ENCODE data around the gene BNC2.
A peak's percentile ranks its signal among the peaks of the same experiment; 100 is the strongest.

Gene BNC2

GRCh38 chr9:16664211-16664610 is 206.3 kb downstream of the BNC2 start:
- no peak for DNase-seq

DNA sequence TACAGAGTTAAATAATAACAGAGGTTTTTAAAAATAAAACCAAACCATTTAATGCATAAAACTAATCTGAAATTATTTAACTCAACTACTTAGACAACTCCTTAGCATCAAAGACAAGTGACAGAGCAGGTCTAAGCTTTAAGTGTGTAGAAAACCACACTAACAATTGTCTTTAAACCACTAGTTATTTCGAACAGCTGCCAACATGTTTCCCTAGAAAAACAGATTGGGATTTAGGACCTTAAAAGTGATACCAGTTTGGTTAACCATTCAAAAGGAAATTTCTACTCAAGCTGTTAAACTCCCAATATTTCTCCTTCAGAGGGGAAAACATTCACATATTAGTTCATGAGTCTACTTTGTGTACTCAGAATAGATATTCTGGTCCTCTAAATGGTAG is 208.7 kb downstream of the BNC2 start:
- DNase-seq = no peak

DNA sequence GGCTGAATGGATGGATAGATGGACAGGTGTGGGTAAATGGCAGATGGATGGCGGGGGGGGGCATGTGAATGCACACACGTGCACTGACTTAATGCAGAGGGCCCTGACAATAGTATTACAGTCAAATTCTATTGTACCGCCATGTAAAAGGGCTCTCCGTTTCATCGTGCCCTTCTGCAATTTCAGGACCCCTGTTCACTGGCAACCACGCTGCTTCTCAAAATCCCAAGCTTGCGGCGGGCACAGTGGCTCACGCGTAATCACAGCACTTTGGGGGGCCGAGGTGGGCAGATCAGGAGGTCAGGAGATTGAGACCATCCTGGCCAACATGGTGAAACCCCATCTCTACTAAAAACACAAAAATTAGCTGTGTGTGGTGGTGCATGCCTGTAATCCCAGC is 211.4 kb downstream of the BNC2 start:
- no peak for DNase-seq

DNA sequence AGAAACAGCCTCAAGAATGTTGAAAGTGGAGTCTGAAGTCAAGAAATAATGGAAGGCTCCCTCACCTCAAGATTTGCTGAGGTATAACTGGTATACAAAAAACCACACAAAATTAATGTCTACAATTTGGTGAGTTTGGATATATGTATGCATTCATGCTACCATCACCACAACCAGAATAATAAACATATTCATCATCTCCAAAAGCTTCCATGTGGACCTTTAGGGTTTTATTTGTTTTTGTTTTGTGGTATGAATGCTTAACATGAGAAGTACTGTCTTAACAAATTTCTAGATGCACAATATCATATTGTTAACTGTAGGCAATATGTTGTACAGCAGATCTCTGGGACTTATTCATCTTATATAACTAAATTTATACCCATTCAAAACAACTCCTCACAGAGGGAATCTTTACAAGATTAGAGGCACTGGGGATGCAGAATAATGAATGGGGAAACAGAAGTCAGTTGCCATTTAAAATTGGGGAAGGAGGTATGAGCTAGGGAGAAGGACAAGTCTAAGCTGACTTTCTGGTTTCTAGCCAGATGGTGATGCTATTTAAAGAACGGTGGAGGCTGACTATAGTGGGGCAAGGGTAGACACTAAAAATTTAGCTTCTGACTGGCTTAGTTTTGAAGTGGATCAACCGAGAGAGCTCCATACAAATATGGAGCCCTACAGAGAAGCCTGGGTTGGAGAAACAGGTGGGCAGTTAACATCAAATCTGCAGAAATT is 213.9 kb downstream of the BNC2 start:
- no peak for DNase-seq

DNA sequence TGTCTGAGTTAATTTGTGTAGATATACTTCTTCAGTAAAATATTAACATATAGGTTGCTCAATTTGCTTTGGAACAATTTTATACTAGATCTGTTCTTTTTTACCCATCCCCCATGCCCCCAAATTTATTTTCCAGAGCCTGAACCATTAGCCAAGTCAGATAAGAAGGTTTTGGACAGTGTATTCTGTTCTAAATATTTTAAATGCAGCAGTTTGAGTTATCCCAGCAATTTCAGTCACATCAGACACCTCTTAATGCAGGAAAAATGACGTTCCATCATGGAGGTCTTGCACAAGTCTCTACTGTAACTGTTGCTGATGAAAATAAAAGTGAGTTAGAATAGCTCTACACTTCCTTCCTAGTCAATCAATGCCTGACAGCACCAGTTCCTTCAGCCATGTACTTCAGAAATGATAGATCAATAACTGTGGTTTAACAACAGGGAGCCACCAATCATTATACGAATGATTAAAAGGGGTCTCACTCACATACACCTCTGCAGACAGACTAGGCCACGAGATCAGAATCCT is 215.8 kb downstream of the BNC2 start:
- DNase-seq = no peak

- DNase-seq = peak; percentile 49
Measured at GRCh38 chr9:16653491-16654399, 216.7 kb downstream of the BNC2 start.

GRCh38 chr9:16652582-16652981 is 217.9 kb downstream of the BNC2 start:
- no peak for DNase-seq

- no peak for DNase-seq
Measured at GRCh38 chr9:16651446-16651964, 219.0 kb downstream of the BNC2 start.

DNA sequence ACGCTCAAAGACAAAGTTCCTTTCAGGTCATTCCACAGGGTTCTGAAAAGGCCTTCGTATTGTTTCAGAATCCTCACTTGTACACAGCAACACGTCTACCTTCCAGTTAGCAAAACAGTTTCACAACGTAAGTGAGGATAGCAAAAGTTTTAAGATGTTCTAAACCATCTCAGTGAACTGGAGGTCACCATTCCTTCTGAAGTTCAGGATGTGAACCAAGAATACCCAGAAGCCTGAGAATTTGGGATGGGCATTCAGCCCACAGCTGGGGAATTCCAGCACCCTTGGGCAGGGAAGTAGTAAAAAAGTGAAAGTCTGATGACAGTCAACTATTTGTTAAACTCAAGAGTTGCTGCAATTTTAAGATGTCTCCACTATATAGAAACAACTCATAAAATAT is 224.5 kb downstream of the BNC2 start:
- no peak for DNase-seq

- no peak for DNase-seq
Measured at GRCh38 chr9:16642421-16643109, 227.9 kb downstream of the BNC2 start.

DNA sequence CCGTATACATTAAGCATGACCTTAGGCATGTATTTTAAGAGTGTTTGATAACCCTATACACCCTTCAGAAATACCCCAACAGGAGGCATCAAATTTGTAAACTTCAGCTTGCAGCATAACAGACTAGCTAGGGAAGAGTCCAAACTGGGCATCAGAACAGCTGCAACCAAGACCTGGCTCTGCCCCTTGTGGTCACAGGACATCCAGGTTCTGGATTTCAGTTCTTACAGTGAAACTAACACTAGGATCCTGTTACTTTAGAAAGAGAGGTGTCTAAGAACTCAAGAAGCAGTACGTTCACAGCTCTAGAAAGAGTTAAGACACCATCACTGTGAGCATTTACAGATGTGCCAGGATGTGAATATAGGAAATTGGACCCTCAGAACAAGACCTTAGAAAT is 229.8 kb downstream of the BNC2 start:
- DNase-seq = no peak

DNA sequence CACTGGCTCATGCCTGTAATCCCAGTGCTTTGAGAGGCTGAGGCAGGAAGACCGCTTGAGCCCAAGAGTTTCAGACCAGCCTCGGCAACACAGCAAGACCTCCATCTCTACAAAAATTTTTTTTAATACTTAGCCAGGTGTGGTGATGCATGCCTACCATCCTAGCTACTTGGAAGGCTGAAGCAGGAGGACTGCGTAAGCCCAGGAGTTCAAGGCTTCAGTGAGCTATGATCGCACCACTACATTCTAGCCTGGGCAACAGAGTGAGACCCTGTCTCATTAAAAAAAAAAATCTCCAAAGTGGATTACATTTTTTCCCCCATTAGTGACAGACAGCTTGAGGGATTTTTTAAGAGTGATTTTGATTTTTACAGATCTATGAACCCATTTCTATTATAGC is 230.8 kb downstream of the BNC2 start:
- no peak for DNase-seq

GRCh38 chr9:16637911-16638310 is 232.6 kb downstream of the BNC2 start:
- DNase-seq = no peak

DNA sequence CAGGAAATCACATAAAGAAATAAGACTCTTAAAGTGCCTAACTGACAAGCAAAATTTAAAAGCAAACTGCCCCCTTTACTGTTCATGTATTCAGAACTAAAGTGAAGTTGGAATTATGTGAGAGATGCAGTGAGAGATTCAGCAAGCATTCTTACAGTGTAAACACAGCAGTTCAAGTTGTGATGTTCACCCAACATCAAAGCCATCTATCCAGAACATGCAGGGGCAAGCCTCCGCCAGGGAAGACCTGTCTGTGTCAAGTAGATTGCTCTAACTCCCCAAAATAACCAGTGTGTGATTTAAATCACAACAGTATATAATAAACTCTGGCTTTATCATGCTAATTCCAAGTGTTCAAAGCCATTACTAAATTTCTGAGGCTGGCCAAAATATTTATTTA is 233.3 kb downstream of the BNC2 start:
- DNase-seq = no peak

DNA sequence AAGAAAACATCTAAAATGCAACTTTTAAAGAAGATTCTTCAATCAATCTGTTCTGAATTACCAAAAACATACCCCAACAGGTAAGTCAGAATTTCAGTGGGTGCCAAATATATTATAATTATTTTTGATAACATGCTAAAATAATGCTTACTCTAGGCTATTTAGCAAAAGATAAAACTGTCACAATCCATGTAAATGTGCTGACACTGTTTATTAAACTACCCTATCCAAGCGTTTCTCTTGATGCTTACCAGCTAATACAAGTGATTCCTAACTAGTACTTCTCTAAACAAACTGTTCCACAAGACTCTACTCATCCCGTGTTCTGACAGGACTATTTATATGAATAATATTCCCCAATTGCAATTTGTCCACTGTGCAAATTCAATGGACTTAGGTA is 236.7 kb downstream of the BNC2 start:
- DNase-seq = no peak

- no peak for DNase-seq
Measured at GRCh38 chr9:16628413-16628812, 242.1 kb downstream of the BNC2 start.

- peak; percentile 89 for DNase-seq
Measured at GRCh38 chr9:16627967-16628366, 242.5 kb downstream of the BNC2 start.

GRCh38 chr9:16627521-16627920 is 242.9 kb downstream of the BNC2 start:
- DNase-seq = no peak

- peak; percentile 39 for DNase-seq
Measured at GRCh38 chr9:16626577-16627130, 243.8 kb downstream of the BNC2 start.

GRCh38 chr9:16625811-16626210 is 244.7 kb downstream of the BNC2 start:
- no peak for DNase-seq

GRCh38 chr9:16625161-16625631 is 245.3 kb downstream of the BNC2 start:
- no peak for DNase-seq

GRCh38 chr9:16624744-16625117 is 245.7 kb downstream of the BNC2 start:
- DNase-seq = no peak
